HAP-1 (cell line): ENCODE data around the gene TPRG1L.

Experiments
- DNase-seq, 2 experiments: peaks; one replicate each; pipeline ENCODE4 v3.0.0-alpha.2; 2016 to 2020; ENCODE audit warnings: low spot score in 2 of 2
- H3K27me3 ChIP-seq: fragments of 250-450 bp; sonication (Bioruptor Pico); 2 replicates; pipeline ENCODE4 v1.5.1; 2020; ENCODE audit warnings: low read depth, mild to moderate bottlenecking, moderate library complexity
- H3K36me3 ChIP-seq: fragments of 250-450 bp; sonication (Bioruptor Pico); replicated peaks from 2 replicates; pipeline ENCODE4 v1.5.1; 2020; ENCODE audit warnings: mild to moderate bottlenecking
- H3K4me1 ChIP-seq: fragments of 250-450 bp; sonication (Bioruptor Pico); 2 replicates; pipeline ENCODE4 v1.5.1; 2020; ENCODE audit warnings: mild to moderate bottlenecking
- H3K4me3 ChIP-seq: fragments of 250-450 bp; sonication (Bioruptor Pico); 2 replicates; pipeline ENCODE4 v1.5.1; 2020; ENCODE audit warnings: mild to moderate bottlenecking, moderate library complexity
- H3K9me3 ChIP-seq: fragments of 250-450 bp; sonication (Bioruptor Pico); 2 replicates; pipeline ENCODE4 v1.5.1; 2020; ENCODE audit warnings: mild to moderate bottlenecking, moderate library complexity
- in situ Hi-C: fragments of 300-500 bp; cut with MboI; formaldehyde crosslinking; loops from 3 replicates; pipeline ENCODE4 v1.14.3; 2020; ENCODE audit warnings: low sequenced_read_pairs, inconsistent platforms, mixed read lengths

TPRG1L gene

DNA sequence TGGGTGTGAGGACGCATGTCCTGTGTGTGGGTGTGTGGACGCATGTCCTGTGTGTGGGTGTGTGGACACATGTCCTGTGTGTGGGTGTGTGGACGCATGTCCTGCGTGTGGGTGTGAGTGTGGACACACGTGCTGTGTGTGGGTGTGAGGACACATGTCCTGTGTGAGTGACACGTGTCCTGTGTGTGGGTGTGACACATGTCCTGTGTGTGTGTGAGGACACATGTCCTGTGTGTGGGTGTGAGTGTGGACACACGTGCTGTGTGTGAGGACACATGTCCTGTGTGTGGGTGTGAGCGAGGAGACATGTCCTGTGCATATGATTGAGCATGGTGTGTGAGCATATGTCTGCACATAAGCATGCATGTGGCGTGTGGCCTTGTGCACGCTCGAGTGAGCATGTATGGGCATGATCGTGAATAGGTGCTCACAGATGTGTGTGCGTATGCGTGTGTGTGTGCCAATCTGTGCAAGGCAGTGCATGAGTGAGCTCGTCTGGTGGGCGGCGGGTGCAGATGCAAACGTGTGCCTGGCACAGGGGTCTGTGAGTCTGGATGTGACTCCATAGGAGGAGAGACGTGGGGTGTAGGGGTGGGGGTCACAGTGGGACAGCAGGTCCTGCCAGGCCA, 38.8 kb upstream of the TPRG1L start:
- Histone ChIP-seq H3K4me3 (no peak overlapping the region), H3K4me1 (no peaks in the 10 kb centered on the region), H3K9me3 (no peaks in the 10 kb centered on the region), H3K36me3 (no peaks in the 10 kb centered on the region), H3K27me3 (no peaks in the 10 kb centered on the region)
- in situ Hi-C loops: no loop called here
- DNase-seq: no peak

DNA sequence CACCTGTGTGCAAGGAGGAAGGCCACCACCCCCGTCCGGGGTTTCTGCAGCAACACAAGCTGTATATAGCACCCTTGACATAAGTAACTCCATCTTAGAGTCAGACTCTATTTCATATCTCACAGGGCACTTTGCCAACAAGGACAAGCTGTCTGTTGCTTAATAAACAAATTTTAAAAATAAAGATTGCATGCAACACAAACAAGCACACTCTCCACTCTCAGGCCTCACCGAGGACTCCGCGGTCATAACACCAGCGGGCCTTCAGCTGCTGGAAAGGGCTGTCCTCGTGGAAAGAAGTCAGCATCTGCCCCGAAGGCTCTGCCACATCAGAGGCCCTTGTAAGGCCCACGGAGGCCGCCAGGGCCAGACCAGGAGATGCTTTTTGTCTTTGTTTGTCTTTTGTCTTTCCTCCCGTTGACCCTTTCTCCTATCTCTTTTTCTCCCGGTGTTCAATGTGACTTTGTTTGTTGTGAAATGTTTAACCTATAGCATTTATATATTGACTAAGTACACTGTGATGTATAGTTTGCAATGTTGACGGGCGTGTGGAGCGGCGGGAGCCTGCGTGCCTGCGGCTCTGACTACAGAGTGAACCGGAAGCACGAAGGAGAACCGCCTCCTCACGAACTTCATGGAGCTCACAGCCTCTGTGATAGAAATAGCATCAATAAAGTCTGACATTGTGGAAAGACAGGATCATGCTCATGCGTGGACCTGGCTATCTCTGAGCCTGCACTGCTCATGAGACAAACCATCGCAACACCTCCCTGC, 37.6 kb upstream of the TPRG1L start:
- H3K9me3 ChIP-seq: no peaks in the 10 kb centered on the region
- in situ Hi-C loops: no loop called here
- H3K36me3 ChIP-seq: no peaks in the 10 kb centered on the region
- H3K4me3 ChIP-seq: no peak overlapping the region
- no peaks in the 10 kb centered on the region for H3K4me1 ChIP-seq
- no peaks in the 10 kb centered on the region for H3K27me3 ChIP-seq
- no peak for DNase-seq

DNA sequence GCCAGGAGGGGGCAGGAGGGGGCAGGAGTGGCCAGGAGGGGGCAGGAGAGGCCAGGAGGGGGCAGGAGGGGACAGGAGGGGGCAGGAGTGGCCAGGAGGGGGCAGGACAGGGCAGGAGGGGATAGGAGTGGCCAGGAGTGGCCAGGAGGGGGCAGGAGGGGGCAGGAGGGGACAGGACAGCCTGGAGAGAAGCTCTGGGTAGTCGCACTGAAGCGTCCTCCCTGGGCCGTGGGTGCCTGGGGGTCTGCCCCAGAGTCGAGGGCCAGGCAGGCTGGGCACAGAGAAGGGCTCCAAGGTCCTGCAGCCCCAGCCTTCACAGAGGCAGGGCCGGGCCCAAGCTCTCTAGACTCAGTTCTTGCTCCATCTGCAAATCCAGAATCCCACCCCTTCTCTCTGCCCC, 36.4 kb upstream of the TPRG1L start:
- Histone ChIP-seq H3K36me3 (no peaks in the 10 kb centered on the region), H3K4me1 (no peaks in the 10 kb centered on the region), H3K4me3 (no peak overlapping the region), H3K9me3 (no peaks in the 10 kb centered on the region), H3K27me3 (no peaks in the 10 kb centered on the region)
- DNase-seq: no peak
- in situ Hi-C loops: no loop called here

DNA sequence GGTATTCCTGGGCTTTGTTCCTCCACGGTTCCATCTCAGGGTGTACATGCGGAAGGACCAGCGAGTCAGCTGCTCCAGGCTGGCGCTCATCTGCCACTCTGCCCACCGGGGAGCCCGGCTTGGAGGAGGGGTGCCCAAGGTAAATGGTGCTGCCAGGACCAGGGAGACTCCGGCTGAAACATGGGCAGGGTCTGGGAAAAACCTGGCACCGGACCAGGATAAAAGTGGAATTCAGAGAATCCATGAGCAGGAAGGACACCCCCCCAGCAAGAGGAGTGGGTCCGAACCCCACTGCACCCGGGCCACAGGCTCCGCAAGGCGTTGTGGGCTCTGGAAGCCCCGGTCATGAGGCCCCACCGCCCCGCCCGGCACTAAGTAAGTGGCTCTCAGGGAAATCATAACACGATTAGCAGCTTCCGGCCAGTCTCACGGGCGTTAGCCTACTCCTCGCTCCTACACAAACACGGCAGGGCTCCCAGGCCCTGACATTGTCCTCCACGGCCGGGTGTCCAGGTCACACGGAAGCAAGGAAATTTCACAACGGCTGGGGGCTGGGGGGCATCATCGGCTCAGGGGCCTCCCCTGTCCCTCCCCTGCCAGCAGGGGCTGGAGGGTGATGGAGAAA, 34.6 kb upstream of the TPRG1L start:
- no peaks in the 10 kb centered on the region for H3K9me3 ChIP-seq
- no peaks in the 10 kb centered on the region for H3K4me1 ChIP-seq
- no peaks in the 10 kb centered on the region for H3K27me3 ChIP-seq
- H3K4me3 ChIP-seq: no peak overlapping the region
- DNase-seq: no peak
- in situ Hi-C loops: no loop called here
- no peaks in the 10 kb centered on the region for H3K36me3 ChIP-seq

DNA sequence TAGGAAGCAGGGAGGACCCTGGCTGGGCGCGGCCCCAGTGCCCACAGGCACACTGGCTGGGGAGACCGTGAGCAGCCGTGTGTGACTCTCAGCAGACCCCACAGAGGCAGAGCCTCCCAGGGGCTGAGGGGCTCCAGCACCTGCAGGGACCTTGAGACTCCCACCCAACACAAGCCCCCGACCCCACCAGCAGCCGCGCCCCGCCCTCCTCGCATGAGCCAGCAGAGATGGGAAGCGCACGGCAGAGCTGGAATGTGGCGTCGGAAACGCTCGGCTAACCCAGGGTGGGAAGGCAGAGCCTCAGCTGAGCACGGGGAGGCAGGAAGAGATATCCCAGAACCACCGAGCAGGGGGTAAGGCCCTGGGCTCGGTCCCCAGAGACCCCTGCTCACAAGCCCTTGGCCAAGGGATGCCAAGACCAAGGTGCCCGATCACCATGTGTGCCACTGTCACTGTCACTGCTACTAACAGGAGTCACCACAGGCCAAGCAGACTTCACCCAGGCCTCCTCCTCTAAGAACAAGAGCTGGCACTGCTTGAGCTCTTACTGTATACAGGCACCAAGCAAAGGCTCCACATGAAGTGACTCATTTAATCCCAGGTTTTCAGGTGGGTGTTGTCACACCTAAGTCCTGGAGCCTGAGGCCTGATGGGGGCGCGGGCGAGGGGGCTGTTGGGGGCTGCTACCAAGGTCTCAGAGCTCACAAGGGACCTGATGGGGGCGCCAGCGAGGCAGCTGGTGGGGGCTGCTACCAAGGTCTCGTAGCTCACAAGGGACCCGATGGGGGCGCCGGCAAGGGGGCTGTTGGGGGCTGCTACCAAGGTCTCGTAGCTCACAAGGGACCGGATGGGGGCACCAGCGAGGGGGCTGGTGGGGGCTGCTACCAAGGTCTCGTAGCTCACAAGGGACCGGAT, 33.6 kb upstream of the TPRG1L start:
- DNase-seq: peak in 1 of 2 experiments; percentile 39
- H3K36me3 ChIP-seq: no peaks in the 10 kb centered on the region
- no peak overlapping the region for H3K4me3 ChIP-seq
- no peaks in the 10 kb centered on the region for H3K4me1 ChIP-seq
- no peaks in the 10 kb centered on the region for H3K27me3 ChIP-seq
- no peaks in the 10 kb centered on the region for H3K9me3 ChIP-seq
- in situ Hi-C loops: no loop called here

DNA sequence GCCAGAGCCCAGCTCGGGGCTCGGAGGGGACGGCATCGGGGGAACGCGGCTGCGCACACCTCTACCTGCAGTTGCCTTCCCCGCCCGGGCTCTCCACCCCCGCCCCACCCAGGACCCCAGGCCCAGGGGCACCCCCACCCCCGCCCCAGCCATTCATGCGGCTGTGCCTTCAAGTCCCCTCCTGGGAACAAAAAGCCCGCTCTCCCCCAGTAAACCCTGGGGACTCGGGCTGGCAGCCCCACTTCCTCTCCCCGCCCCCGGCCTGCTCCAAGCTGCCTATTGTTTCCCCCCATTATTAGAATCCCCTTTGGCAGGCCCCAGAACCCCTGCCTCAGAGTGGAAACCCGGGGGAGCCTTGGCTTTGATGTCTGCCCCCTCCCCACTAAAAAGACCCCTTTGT, 31.5 kb upstream of the TPRG1L start:
- DNase-seq: no peak
- no peaks in the 10 kb centered on the region for H3K36me3 ChIP-seq
- H3K27me3 ChIP-seq: no peaks in the 10 kb centered on the region
- in situ Hi-C loops: no loop called here
- H3K4me1 ChIP-seq: no peaks in the 10 kb centered on the region
- H3K9me3 ChIP-seq: no peaks in the 10 kb centered on the region
- H3K4me3 ChIP-seq: no peak overlapping the region

DNA sequence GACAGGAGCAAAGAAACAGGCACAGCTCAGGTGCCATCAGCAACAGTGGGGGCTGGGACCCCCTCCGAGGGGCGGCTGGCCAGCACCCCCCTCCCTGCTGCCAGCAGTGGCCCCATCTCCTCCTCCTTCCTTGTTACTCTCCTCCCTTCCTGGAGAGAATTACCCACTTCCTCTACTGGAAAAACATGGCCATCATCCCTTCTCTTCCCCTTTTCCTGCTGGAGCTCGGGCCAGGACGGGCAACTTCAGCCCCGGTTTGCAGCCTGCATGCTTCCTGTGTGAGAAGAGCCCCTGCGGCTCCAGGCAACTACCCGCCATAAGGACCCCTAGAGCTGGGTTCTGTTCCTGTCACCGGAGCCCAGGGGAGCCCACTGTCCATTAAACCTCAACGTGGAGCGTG, 31.1 kb upstream of the TPRG1L start:
- H3K27me3 ChIP-seq: no peaks in the 10 kb centered on the region
- no peaks in the 10 kb centered on the region for H3K9me3 ChIP-seq
- no peaks in the 10 kb centered on the region for H3K4me1 ChIP-seq
- no peak for DNase-seq
- H3K36me3 ChIP-seq: no peaks in the 10 kb centered on the region
- no peak overlapping the region for H3K4me3 ChIP-seq
- in situ Hi-C loops: no loop called here

DNA sequence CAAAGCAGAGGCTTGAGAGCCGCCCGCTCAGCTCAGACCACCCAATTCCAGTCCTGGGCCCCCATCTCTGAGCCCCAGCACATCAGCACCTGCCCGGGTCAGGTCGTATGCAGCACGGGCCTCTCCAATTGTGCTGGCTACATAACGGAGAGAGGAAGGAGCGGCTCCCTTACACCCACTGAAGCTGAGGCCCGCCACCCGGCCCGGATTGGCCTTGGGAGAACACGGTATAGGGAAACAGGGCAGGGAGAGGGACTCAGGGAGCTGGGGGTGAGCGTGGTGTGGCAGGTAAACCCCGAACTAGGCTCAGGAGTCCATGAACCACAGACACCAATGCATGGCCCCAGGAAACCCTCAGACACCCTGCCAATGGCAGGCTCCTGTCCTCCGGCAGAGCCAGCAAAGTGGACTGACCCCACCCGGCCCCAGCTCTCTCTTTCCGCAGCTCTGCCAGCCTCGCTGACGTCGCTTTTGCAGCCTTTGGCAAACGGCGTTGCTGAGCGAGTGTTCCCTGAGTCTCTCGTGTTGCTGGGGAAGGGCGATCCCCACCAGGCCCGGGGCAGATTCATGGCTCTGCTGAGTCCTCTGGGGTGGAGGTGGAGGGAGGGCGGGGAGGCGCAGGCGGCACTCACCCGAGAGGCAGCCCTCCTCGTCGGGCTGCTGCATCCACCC, 30.0 kb upstream of the TPRG1L start:
- no peak overlapping the region for H3K4me3 ChIP-seq
- in situ Hi-C loops: no loop called here
- H3K27me3 ChIP-seq: no peaks in the 10 kb centered on the region
- no peaks in the 10 kb centered on the region for H3K4me1 ChIP-seq
- DNase-seq: no peak
- H3K9me3 ChIP-seq: no peaks in the 10 kb centered on the region
- H3K36me3 ChIP-seq: no peaks in the 10 kb centered on the region

DNA sequence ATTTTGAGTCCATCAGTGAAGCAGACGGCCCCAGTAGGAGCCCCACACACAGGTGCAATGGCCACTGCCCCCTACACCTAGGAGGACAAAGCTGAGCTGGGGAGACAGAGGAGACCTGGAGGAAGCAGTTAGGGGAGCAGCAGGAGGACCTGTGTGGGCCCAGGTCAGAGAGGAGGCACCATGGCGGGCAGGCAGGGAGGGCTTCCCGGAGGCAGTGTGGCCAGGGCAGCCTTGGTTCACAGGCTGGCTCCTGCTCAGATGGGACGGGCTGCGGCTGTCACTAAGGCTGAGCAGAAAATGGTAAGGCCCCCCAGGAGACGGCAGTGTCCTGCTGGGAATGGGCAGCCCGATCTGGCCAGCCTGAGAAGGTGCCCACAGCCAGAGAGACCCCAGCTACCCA, 28.9 kb upstream of the TPRG1L start:
- no peaks in the 10 kb centered on the region for H3K9me3 ChIP-seq
- no peak for DNase-seq
- in situ Hi-C loops: no loop called here
- no peak overlapping the region for H3K4me3 ChIP-seq
- no peaks in the 10 kb centered on the region for H3K27me3 ChIP-seq
- no peaks in the 10 kb centered on the region for H3K4me1 ChIP-seq
- H3K36me3 ChIP-seq: no peaks in the 10 kb centered on the region

DNA sequence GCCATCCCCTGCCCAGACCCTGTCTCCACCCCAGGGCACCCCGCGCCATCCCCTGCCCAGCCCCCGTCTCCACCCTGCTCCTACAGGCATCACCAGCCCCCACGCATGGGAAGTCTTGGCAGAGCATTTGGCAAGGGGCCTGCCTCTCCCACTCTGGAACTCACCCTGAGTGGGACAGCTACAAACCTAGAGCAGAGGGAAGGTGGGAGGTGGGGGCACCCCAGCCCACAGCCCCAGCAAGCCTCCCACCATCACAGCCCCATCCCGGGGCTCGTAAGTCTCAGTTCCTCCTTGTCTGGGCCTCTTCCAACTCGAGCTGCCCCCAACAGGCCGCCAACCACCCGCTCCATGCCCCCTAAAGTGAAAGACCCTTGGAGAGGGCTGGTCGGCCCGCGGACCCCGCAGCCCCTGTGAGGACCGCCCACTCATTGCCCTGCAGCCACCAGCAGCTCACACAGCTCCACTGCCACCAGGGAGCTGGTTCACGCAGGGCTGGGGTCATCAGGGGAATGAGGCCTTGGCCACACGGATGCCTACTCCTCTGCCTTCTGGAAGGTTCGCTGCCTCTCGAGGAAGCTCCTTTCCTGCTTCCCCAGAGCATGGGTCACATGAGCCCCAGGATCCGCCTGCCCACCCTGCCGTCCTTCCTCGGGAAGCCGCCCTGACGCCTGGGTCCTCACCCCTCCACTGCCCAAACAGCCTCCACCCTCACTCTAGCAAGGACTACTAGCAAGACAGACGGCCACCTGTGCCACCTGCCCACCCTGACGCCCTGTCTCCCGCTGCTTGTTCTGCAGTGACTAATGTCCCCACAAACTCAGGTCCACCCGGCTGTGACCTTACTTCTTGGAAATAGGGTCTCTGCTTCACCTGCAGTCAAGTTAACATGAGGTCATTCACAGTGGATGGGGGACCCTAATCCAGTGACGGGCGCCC, 27.9 kb upstream of the TPRG1L start:
- in situ Hi-C loops: no loop called here
- no peaks in the 10 kb centered on the region for H3K36me3 ChIP-seq

DNA sequence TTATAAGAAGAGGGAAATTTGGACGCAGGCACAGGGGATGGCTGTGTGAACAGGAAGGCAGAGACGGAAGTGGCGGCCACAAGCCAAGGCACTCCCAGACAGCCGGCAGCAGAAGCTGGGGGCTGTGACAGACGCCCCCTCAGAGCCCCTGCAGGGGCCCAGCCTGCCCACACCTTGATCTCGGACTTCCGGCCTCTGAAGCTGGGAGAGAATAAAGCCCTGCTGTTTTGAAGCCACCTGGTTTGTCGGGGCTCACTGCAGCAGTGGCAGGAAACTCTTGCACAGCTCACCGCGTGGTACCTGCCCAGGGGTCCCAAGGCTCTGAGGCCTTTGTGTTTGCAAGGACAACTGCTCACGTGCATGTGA, 27.2 kb upstream of the TPRG1L start:
- Histone ChIP-seq H3K27me3 (no peaks in the 10 kb centered on the region), H3K4me1 (no peaks in the 10 kb centered on the region), H3K4me3 (no peak overlapping the region), H3K9me3 (no peaks in the 10 kb centered on the region), H3K36me3 (no peaks in the 10 kb centered on the region)
- in situ Hi-C loops: no loop called here
- no peak for DNase-seq

More for the DNA sequence above, 27.9 kb upstream of the TPRG1L start:
- no peaks in the 10 kb centered on the region for H3K27me3 ChIP-seq
- H3K4me1 ChIP-seq: no peaks in the 10 kb centered on the region
- H3K4me3 ChIP-seq: no peak overlapping the region
- H3K9me3 ChIP-seq: no peaks in the 10 kb centered on the region
- DNase-seq: no peak

DNA sequence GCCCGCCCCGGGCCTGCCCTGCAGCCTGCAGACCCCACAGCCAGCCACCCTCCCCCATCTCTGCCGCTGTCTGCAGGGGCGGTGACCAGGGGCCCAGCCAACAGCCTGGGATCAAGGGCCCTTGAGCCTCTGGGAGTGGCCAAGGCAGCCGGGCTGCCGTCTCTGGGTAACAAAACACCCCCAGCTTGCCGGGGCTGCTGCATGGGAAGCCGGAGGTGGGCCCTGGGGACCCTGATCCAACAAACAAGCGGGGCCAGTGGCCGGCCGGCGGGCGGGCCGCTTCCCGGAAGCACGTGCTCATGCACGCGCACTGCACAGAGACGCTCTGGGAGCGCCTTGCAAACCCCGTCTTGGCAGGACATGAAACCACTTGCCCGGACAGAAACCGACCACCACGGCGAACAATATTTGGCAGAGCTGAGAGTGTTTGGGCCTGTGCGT, 26.7 kb upstream of the TPRG1L start:
- Histone ChIP-seq H3K36me3 (no peaks in the 10 kb centered on the region), H3K9me3 (no peaks in the 10 kb centered on the region), H3K27me3 (no peaks in the 10 kb centered on the region), H3K4me1 (no peaks in the 10 kb centered on the region), H3K4me3 (no peak overlapping the region)
- no peak for DNase-seq
- in situ Hi-C loops: no loop called here
